ENCODE results near the gene MLH3.
A peak's percentile ranks its signal among the peaks of the same experiment; 100 is the strongest.
"Not testable (repeated sequence)": the region's sequence is repeated elsewhere in the genome, so short reads cannot be mapped to it uniquely, and the experiment has no call there.

The MLH3 gene

GRCh38 chr14:75050852-75051555, at the start of gene MLH3:
MLH3 (minus strand) TSS chr14:75051467; CDS start chr14:75049655, 1,812 bp downstream.
- peak; percentile 93 for DNase-seq (ENCODE audit: low spot score)

- DNase-seq (ENCODE audit: low spot score) = no peak
Measured at GRCh38 chr14:75098682-75099081, 47.4 kb upstream of the MLH3 start.

- DNase-seq (ENCODE audit: low spot score) = no peak
Measured at GRCh38 chr14:75098212-75098611, 46.9 kb upstream of the MLH3 start.

GRCh38 chr14:75096959-75097358, 45.7 kb upstream of the MLH3 start:
- no peak for DNase-seq (ENCODE audit: low spot score)

- DNase-seq (ENCODE audit: low spot score) = no peak
Measured at GRCh38 chr14:75095690-75096089, 44.4 kb upstream of the MLH3 start.

- DNase-seq (ENCODE audit: low spot score) = peak; percentile 36
Measured at GRCh38 chr14:75094896-75095295, 43.6 kb upstream of the MLH3 start.

- no peak for DNase-seq (ENCODE audit: low spot score)
Measured at GRCh38 chr14:75092698-75093097, 41.4 kb upstream of the MLH3 start.

- DNase-seq (ENCODE audit: low spot score) = no peak
Measured at GRCh38 chr14:75091251-75091650, 40.0 kb upstream of the MLH3 start.

GRCh38 chr14:75090353-75090752, 39.1 kb upstream of the MLH3 start:
- no peak for DNase-seq (ENCODE audit: low spot score)

GRCh38 chr14:75088566-75089373, 37.5 kb upstream of the MLH3 start:
- DNase-seq (ENCODE audit: low spot score) = peak; percentile 74

GRCh38 chr14:75088153-75088552, 36.9 kb upstream of the MLH3 start:
- DNase-seq (ENCODE audit: low spot score) = no peak

GRCh38 chr14:75084513-75084912, 33.2 kb upstream of the MLH3 start:
- DNase-seq (ENCODE audit: low spot score) = no peak

- DNase-seq (ENCODE audit: low spot score) = no peak
Measured at GRCh38 chr14:75083271-75083670, 32.0 kb upstream of the MLH3 start.

GRCh38 chr14:75081660-75082229, 30.5 kb upstream of the MLH3 start:
- no peak for DNase-seq (ENCODE audit: low spot score)

- no peak for DNase-seq (ENCODE audit: low spot score)
Measured at GRCh38 chr14:75079521-75079920, 28.3 kb upstream of the MLH3 start.

GRCh38 chr14:75077794-75078193, 26.5 kb upstream of the MLH3 start:
- no peak for DNase-seq (ENCODE audit: low spot score)

GRCh38 chr14:75070383-75070782, 19.1 kb upstream of the MLH3 start:
- peak; percentile 26 for DNase-seq (ENCODE audit: low spot score)

GRCh38 chr14:75069811-75070145, 18.5 kb upstream of the MLH3 start:
- DNase-seq (ENCODE audit: low spot score) = no peak

- DNase-seq (ENCODE audit: low spot score) = peak; percentile 97
Measured at GRCh38 chr14:75069121-75069810, 18.0 kb upstream of the MLH3 start, which contains the start of gene ZC2HC1C. ZC2HC1C (plus strand) TSS chr14:75069641; CDS start chr14:75070574, 933 bp downstream.

- DNase-seq (ENCODE audit: low spot score) = no peak
Measured at GRCh38 chr14:75068294-75069120, 17.2 kb upstream of the MLH3 start.

GRCh38 chr14:75067765-75068164, 16.5 kb upstream of the MLH3 start:
- not testable (repeated sequence) for DNase-seq (ENCODE audit: low spot score)

GRCh38 chr14:75067212-75067611, 15.9 kb upstream of the MLH3 start:
- DNase-seq (ENCODE audit: low spot score) = no peak
